Activated CD8-positive, alpha-beta T cell treated with anti-CD3 and anti-CD28 coated beads, Interleukin-2, amount 10 ng/mL, durations not matched to agents 7 days and 5 days (primary cell): ENCODE measurements around the gene TAF1D. TPM values are rescaled to one million over a fixed set of nuclear protein-coding genes. Genes with fewer than 3 reads are reported as not detected.
A peak's percentile ranks its signal among the peaks of the same experiment; 100 is the strongest.

Source experiments
- ATAC-seq: fragments of 150-1000 bp; cut with Tn5 transposase; one replicate; pipeline ENCODE4 v1.10.0; 2021; ENCODE audit warnings: moderate library complexity
- CTCF ChIA-PET: fragments of 350-600 bp; sonication (Branson Sonifier 250); formaldehyde crosslinking; loops from one replicate; lab custom pipeline; 2021; ENCODE audit warnings: antibody characterized with exemption; lab: Charles Lee
- POLR2A ChIA-PET: fragments of 350-600 bp; sonication (Branson Sonifier 250); formaldehyde crosslinking; loops from one replicate; lab custom pipeline; 2021; ENCODE audit warnings: antibody characterized with exemption; lab: Charles Lee
- DNase-seq: peaks from one replicate; pipeline ENCODE4 v3.0.0-alpha.2; 2020
- H3K27ac Mint-ChIP-seq: one replicate; pipeline ENCODE4 v1.8.0; 2021; ENCODE audit warnings: mild to moderate bottlenecking, mixed read lengths
- H3K27me3 Mint-ChIP-seq: one replicate; pipeline ENCODE4 v1.8.0; 2021; ENCODE audit warnings: low read depth, mixed read lengths
- H3K36me3 Mint-ChIP-seq: one replicate; pipeline ENCODE4 v1.8.0; 2021; ENCODE audit warnings: low read depth, mixed read lengths
- H3K4me1 Mint-ChIP-seq: one replicate; pipeline ENCODE4 v1.8.0; 2021; ENCODE audit warnings: low read depth, mixed read lengths
- H3K4me3 Mint-ChIP-seq: one replicate; pipeline ENCODE4 v1.8.0; 2021; ENCODE audit warnings: mild to moderate bottlenecking, mixed read lengths
- H3K9me3 Mint-ChIP-seq: one replicate; pipeline ENCODE4 v1.8.0; 2022; ENCODE audit warnings: mixed read lengths; ENCODE audit not compliant: insufficient read depth
- microRNA-seq: library from miRNA; unstranded; fragments of <30 nt; microRNA quantifications from one replicate; pipeline ENCODE4 v1.2.0, GENCODE V29; 2022
- total RNA-seq, 2 experiments: library from RNA; stranded (reverse); gene quantifications; one replicate each; pipeline ENCODE4 v1.2.3, GENCODE V29; 2021

The TAF1D gene
- total RNA-seq, 2 experiments from 2014 or later: 161 to 172 TPM

- Mint-ChIP-seq H3K27me3 (no peaks in the 10 kb centered on the region), H3K4me3 (no peak overlapping the region), H3K36me3 (peaks cover 59% of the 10 kb centered on the region), H3K4me1 (peaks cover 6% of the 10 kb centered on the region), H3K27ac (peak overlapping the region; percentile 19), H3K9me3 (no peaks in the 10 kb centered on the region)
- DNase-seq: no peak
- no peak for ATAC-seq
- CTCF ChIA-PET: no interaction called here
- POLR2A ChIA-PET: no interaction called here
Observed at GRCh38 chr11:93689240-93689639, 52.1 kb downstream of the TAF1D start.

- ChIA-PET CTCF (no interaction called here), POLR2A (no interaction called here)
- peaks cover 70% of the 10 kb centered on the region for H3K36me3 Mint-ChIP-seq
- ATAC-seq: no peak
- no peak for DNase-seq
- H3K4me1 Mint-ChIP-seq: peaks cover 6% of the 10 kb centered on the region
- H3K27me3 Mint-ChIP-seq: no peaks in the 10 kb centered on the region
- peak overlapping the region; percentile 17 for H3K27ac Mint-ChIP-seq
- H3K9me3 Mint-ChIP-seq: no peaks in the 10 kb centered on the region
- no peak overlapping the region for H3K4me3 Mint-ChIP-seq
Observed at GRCh38 chr11:93686812-93687211, 54.5 kb downstream of the TAF1D start.

GRCh38 chr11:93686226-93686625, 55.1 kb downstream of the TAF1D start:
- CTCF ChIA-PET: no interaction called here
- H3K27ac Mint-ChIP-seq: no peak overlapping the region
- no peak for ATAC-seq
- H3K27me3 Mint-ChIP-seq: no peaks in the 10 kb centered on the region
- no peaks in the 10 kb centered on the region for H3K9me3 Mint-ChIP-seq
- H3K4me3 Mint-ChIP-seq: no peak overlapping the region
- POLR2A ChIA-PET: no interaction called here
- no peak for DNase-seq
- peaks cover 6% of the 10 kb centered on the region for H3K4me1 Mint-ChIP-seq
- peaks cover 69% of the 10 kb centered on the region for H3K36me3 Mint-ChIP-seq

Small RNA genes lying within 50 kb of the gene (microRNA-seq; reads per million reads assigned to microRNA genes)
- 23.0 reads per million, percentile 37 among the genes with 10 or more reads in this experiment for gene MIR1304

Other genes starting within 250 kb of the TAF1D start
- 10 to 100 TPM; 17.7 to 18.0 TPM for gene SMCO4, start 198.1 kb downstream of the TAF1D start, total RNA-seq
- gene CEP295, start 79.8 kb downstream of the TAF1D start, total RNA-seq: 10 to 100 TPM; 30.6 to 32.3 TPM
- 10 to 100 TPM; 17.9 to 19.3 TPM for gene C11orf54, start 177 bp upstream of the TAF1D start, total RNA-seq
- 10 to 100 TPM; 43.6 to 45.3 TPM for gene MED17, start 42.8 kb upstream of the TAF1D start, total RNA-seq
- not detected for gene VSTM5, start 109.1 kb upstream of the TAF1D start, total RNA-seq